ENCODE measurements around the gene CYRIA. TPM values are rescaled to one million over a fixed set of nuclear protein-coding genes. Genes with fewer than 3 reads are reported as not detected.

Gene CYRIA
- total and polyA plus RNA-seq, 2 donors (not counting 3 experiments of a cell fraction or from before 2014, with no cell fraction given), result 9.3 to 38.4 TPM

- dilution Hi-C loops (cut with MboI; ENCODE audit: extremely low pct_ligation_motif_present, low sequenced_read_pairs) (no loop called here), intact Hi-C loops (cut with micrococcal nuclease) (no loop called here)
- Histone ChIP-seq H3K4me3 (replicated peaks in 1 of 3; ENCODE audit: insufficient read depth in 1 of 3, low read depth in 1 of 3, low read length in 3 of 3) (no peak overlapping the region), H3K9ac (replicated peaks; ENCODE audit: extremely low read depth, insufficient read depth, low read length) (no peak overlapping the region), H3K9me1 (replicated peaks; ENCODE audit: control insufficient read depth, extremely low read depth, insufficient read depth, low read length) (no peaks in the 10 kb centered on the region), H3K27ac (ENCODE audit: insufficient read depth, low read depth, low read length) (no peak overlapping the region), H2AFZ (ENCODE audit: low read depth, low read length) (no peak overlapping the region), H3K27me3 (ENCODE audit: control insufficient read depth in 2 of 2, insufficient read depth in 2 of 2, low read length in 2 of 2) (no peaks in the 10 kb centered on the region), H3K36me3 (ENCODE audit: control insufficient read depth in 2 of 2, extremely low read depth in 1 of 2, insufficient read depth in 2 of 2, low read length in 2 of 2) (peaks cover 5 to 23% of the 10 kb centered on the region in 2 experiments), H4K20me1 (replicated peaks; ENCODE audit: control insufficient read depth, extremely low read depth, insufficient read depth, low read length) (no peaks in the 10 kb centered on the region), H3K4me2 (ENCODE audit: insufficient read depth, low read length) (no peak overlapping the region), H3K79me2 (ENCODE audit: control insufficient read depth, insufficient read depth, low read length) (no peaks in the 10 kb centered on the region), H3K9me3 (replicated peaks; ENCODE audit: control insufficient read depth, insufficient read depth, low read length) (no peaks in the 10 kb centered on the region), H3K4me1 (ENCODE audit: control insufficient read depth, extremely low read depth, insufficient read depth, low read length) (peaks cover 26% of the 10 kb centered on the region)
- FAIRE-seq, result no peak
- POLR2A ChIA-PET, result no interaction called here
- CTCF ChIA-PET, result interaction anchor here (0.7 to 8.4 kb wide), 6 partner anchors 13 to 136 kb away, joined by 3 to 117 read pairs (median 4); no protein-coding TSS in a partner anchor
- BruUV-seq (replicated peaks), result no TSS peak
- no peak for TF ChIP-seq GATA2 (IDR thresholded peaks at IDR 0.05; ENCODE audit: insufficient read depth, insufficient read length, low read depth, low read length)
- no peak for TF ChIP-seq FOS (IDR thresholded peaks at IDR 0.05; ENCODE audit: borderline replicate concordance, insufficient read depth, low read length)
- no peak for TF ChIP-seq POLR2A (IDR thresholded peaks at IDR 0.05; ENCODE audit: low read depth, low read length)
- no peak for TF ChIP-seq MYC (IDR thresholded peaks at IDR 0.05; ENCODE audit: low read depth, low read length)
- no peak for TF ChIP-seq CTCF (IDR thresholded peaks at IDR 0.05; ENCODE audit: extremely low read depth in 1 of 2, insufficient read depth in 1 of 2, low read depth in 1 of 2, low read length in 2 of 2)
- no peak for TF ChIP-seq POLR2AphosphoS5 (IDR thresholded peaks at IDR 0.05; ENCODE audit: insufficient read depth, low read depth, low read length)
- TF ChIP-seq EZH2 (IDR thresholded peaks at IDR 0.05; ENCODE audit: borderline replicate concordance, low read depth, low read length, severe bottlenecking), result no peak
- TF ChIP-seq JUN (IDR thresholded peaks at IDR 0.05; ENCODE audit: borderline replicate concordance, insufficient read depth, insufficient read length, low read depth), result no peak
- no peak for TF ChIP-seq MAX (IDR thresholded peaks at IDR 0.05; ENCODE audit: insufficient read depth, insufficient read length)
- DNase-seq (ENCODE audit: low read depth, low spot score), result no peak
Observed at GRCh38 chr2:16621316-16621715, 44.3 kb downstream of the CYRIA start.
